ENCODE data around the gene COL8A1. TPM values are rescaled to one million over a fixed set of nuclear protein-coding genes. Genes with fewer than 3 reads are reported as not detected.
"Not testable (repeated sequence)": the region's sequence is repeated elsewhere in the genome, so short reads cannot be mapped to it uniquely, and the experiment has no call there.

COL8A1 gene
- total RNA-seq, 2 experiments from 2014 or later, result not detected

DNA sequence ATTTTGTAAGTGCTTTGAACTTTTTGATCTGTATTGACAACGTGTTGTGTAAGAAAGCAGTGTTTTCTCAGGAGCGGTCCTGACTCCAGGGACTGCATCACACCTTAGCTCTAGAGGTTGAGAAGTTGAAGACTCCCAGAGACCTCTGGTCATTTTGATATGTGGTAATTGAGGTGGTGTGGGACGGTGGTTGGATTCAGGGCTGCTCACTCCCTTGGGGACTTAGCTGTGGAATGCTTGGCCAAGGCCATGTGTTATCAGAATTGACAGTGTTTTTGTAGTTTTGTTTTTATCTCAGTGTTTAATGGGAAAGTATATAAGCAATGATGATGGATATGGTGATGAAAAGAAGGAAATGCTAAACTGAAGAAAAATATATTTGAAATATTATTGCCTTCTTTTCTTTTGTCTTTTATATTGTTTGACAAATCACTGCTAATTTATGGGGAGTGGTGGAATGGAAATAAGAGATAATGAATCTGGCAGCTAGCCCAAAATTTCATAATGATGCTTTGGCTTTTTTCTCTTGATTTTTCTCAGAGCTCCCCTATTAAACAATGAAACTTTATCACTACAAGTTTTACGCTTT, 195.3 kb downstream of the COL8A1 start:
- Mint-ChIP-seq H3K9me3 (no peaks in the 10 kb centered on the region), H3K36me3 (no peaks in the 10 kb centered on the region), H3K27ac (no peak overlapping the region), H3K4me3 (no peak overlapping the region), H3K4me1 (peaks cover 14% of the 10 kb centered on the region), H3K27me3 (no peaks in the 10 kb centered on the region)
- no peak for DNase-seq

DNA sequence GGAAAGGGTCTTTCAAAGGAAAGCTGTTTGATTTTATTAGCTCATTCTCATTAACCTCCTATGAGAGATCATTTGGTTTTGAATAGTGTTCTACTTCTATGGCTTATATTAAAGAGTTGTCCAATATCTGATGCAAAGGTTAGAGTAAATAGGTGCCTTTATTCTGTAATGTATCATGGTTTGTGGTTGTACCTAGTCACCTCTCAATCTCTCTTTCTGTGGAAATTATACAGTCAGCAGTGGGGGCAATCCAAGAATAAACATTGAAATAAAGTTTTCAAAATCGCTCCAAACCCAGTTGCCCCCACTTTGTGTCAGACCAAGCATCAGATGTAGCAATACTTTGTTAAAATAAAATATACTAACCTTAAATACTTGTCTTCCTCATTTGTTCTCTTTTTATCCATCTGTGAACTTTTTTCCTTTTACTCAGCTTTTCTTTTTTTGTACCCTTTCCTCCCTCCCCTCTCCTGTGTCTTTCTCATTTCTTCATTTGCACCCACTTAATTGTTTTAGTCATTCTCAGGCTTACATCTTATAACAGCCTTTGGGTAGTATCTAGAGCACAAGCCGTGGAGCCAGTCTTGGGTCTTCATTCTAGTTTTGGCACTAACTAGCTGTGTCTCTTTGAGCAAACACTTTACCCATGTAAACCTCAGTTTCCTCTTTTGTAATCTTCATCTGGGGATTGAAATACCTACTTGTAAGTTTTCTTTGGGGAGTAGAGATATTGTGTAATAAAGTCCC, 196.0 kb downstream of the COL8A1 start:
- H3K36me3 Mint-ChIP-seq, result no peaks in the 10 kb centered on the region
- no peaks in the 10 kb centered on the region for H3K9me3 Mint-ChIP-seq
- peaks cover 14% of the 10 kb centered on the region for H3K4me1 Mint-ChIP-seq
- H3K27me3 Mint-ChIP-seq, result no peaks in the 10 kb centered on the region
- no peak overlapping the region for H3K4me3 Mint-ChIP-seq
- no peak overlapping the region for H3K27ac Mint-ChIP-seq
- no peak for DNase-seq

DNA sequence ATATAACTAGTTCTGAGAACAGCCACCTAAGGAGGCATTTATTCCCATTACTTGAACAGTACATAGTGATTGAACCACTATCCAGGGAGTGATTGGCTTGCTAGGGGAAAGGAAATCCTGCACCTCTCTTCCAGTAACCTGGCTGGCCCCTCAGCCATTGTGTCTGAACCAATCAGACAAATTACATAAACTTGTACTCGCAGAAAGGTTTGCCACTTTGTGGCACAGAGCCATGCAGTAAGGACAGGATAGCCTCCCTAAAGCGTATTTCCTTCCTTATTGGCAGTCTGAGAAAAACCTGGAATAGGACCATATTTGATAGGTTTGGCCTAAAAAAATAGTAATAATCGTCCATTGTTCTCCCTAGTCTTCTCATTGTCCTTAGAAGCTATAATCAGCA, 198.3 kb downstream of the COL8A1 start:
- Mint-ChIP-seq H3K9me3 (no peaks in the 10 kb centered on the region), H3K36me3 (peaks cover 3% of the 10 kb centered on the region), H3K4me1 (peaks cover 11% of the 10 kb centered on the region), H3K27ac (no peak overlapping the region), H3K4me3 (no peak overlapping the region), H3K27me3 (no peaks in the 10 kb centered on the region)
- DNase-seq, result no peak

DNA sequence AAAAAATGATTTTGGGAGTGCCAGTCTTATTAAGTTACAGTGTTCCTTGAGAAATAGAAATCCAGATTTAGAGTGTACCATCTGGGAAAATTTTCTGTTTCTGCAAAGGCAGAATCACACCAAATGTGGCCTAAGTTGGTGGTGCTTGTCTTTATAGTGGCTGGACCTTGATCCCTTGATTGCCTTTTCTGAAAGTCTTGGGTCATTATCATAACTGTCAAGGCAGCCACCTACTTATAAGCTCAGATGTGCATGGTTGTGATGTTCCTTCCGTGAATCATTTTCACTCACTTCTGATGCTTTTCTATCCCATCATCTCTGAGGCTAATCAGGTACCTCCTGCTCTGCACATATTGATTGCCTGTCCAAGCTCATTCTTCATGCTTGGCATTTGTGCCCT, 199.3 kb downstream of the COL8A1 start:
- peaks cover 11% of the 10 kb centered on the region for H3K4me1 Mint-ChIP-seq
- peaks cover 3% of the 10 kb centered on the region for H3K36me3 Mint-ChIP-seq
- H3K27ac Mint-ChIP-seq, result no peak overlapping the region
- H3K9me3 Mint-ChIP-seq, result no peaks in the 10 kb centered on the region
- DNase-seq, result no peak
- no peak overlapping the region for H3K4me3 Mint-ChIP-seq
- no peaks in the 10 kb centered on the region for H3K27me3 Mint-ChIP-seq

DNA sequence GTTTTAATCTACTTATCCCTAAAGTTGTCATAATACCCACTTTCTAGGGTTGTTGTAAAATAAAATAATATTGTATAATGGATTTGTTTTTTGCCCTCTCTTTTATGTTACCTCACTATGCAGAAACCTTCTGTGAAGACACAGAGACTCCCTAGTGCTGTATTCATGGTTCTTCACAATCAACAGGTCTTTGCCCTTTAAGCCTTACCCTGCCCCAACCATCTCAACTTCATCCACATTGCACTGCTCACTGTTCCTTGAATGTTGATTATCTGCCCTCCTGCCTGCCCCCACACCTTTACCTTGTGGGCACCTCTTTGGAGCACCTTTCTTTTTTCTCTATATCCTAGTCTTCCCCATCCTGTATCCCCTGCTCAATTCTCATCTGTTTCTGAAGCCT, 200.4 kb downstream of the COL8A1 start:
- Mint-ChIP-seq H3K9me3 (no peaks in the 10 kb centered on the region), H3K27me3 (no peaks in the 10 kb centered on the region), H3K4me1 (peaks cover 6% of the 10 kb centered on the region), H3K36me3 (peaks cover 3% of the 10 kb centered on the region), H3K27ac (no peak overlapping the region), H3K4me3 (no peak overlapping the region)
- no peak for DNase-seq

DNA sequence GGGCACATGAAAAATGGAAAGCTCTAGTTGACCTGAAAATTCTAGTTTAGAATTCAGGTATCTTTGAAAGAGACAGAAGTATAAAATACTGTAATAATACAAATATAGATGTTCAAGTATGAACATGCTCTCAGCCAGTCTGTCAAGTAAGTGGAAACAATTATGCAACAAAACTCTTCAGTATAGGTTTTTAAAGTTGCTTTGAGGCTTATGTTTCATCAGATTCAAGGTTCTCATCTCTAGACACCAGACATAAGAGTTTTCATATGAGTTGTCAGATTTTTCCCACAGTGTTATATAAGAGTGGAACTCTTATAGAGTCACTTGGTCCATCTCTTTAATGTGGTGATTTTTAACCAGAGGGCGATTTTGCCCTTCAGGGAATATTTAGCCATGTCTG, 201.2 kb downstream of the COL8A1 start:
- no peak for DNase-seq
- H3K9me3 Mint-ChIP-seq, result no peaks in the 10 kb centered on the region
- H3K27me3 Mint-ChIP-seq, result no peaks in the 10 kb centered on the region
- no peak overlapping the region for H3K4me3 Mint-ChIP-seq
- H3K4me1 Mint-ChIP-seq, result peaks cover 8% of the 10 kb centered on the region
- H3K27ac Mint-ChIP-seq, result no peak overlapping the region
- H3K36me3 Mint-ChIP-seq, result peaks cover 3% of the 10 kb centered on the region

DNA sequence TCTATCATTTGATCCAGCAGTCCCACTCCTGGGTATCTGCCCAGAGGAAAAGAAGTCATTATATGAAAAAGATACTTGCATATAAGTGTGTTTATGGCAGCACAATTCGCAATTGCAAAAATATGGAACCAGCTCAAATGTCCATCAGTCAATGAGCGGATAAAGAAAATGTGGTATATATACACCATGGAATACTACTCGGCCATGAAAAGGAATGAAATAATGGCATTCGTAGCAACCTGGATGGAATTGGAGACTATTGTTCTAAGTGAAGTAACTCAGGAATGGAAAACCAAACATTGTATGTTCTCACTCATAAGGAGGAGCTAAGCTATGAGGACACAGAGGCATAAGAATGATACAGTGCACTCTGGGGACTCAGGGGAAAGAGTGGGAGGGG, 203.6 kb downstream of the COL8A1 start:
- peaks cover 21% of the 10 kb centered on the region for H3K4me1 Mint-ChIP-seq
- DNase-seq, H3K4me3 Mint-ChIP-seq, H3K9me3 Mint-ChIP-seq, H3K27ac Mint-ChIP-seq, H3K36me3 Mint-ChIP-seq, H3K27me3 Mint-ChIP-seq: not testable (repeated sequence)

DNA sequence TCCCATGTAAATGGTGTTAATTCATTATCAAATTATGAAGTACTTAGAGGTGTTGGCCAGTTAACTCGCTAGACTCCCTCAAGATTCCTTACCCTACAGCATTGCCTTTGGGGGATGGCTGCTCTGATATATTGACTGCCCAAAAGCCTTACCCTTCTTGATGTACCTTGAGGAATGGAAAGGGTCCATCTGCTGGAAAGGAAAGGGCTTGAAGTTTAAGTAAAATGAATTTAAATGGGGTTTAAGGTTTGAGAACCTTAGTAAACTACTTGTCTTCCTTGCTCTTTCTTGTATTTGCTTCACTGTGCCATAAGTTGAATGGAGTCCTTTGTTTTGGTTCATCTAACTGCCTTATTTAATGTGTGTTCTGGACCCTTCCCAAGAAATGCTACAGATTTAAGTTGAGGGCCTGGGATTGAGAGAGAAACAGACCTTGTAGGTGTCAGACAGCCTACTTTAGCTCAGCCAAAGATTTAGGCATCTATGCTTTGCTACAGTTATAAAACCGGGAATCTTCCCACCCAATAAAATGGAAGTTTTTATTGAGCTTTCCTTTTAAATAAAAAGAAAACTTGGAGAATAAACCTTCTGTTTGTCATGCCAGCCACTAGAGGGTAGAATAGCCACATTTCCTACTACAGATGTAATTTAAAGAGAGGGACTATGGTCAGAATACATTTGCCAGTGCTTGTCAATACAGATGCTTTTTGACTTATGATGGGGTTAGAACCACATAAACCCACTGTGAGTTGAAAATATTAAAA, 204.6 kb downstream of the COL8A1 start:
- peaks cover 22% of the 10 kb centered on the region for H3K4me1 Mint-ChIP-seq

DNA sequence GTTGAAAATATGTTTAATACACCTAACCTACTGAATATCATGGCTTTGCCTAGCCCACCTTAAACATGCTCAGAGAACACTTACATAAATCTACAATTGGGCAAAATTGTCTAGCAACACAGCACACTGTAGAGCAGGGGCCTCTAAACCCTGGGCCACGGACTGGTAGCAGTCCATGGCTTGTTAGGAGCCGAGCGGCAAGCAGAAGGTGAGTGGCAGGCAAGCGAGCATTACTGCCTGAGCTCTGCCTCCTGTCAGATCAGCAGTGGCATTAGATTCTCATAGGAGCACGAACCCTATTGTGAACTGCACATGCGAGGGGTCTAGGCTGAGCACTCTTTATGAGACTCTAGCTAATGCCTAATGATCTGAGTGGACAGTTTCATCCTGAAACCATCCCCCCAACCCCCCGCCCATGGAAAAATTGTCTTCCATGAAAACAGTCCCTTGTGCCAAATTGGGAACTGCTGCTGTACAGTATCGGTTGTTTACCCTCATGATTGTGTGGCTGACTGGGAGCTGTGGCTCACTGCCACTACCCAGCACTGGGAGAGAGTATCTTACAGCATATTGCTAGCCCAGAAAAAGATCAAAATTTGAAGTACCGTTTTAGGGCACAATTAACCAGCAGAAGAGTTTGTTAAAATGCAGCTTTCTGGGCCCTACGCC, 205.3 kb downstream of the COL8A1 start:
- Mint-ChIP-seq H3K36me3 (peaks cover 3% of the 10 kb centered on the region), H3K4me3 (no peak overlapping the region), H3K9me3 (no peaks in the 10 kb centered on the region), H3K4me1 (peaks cover 24% of the 10 kb centered on the region), H3K27ac (no peak overlapping the region), H3K27me3 (no peaks in the 10 kb centered on the region)
- no peak for DNase-seq

More for the DNA sequence above, 204.6 kb downstream of the COL8A1 start:
- Mint-ChIP-seq H3K36me3 (peaks cover 3% of the 10 kb centered on the region), H3K9me3 (no peaks in the 10 kb centered on the region), H3K27me3 (no peaks in the 10 kb centered on the region), H3K27ac (no peak overlapping the region), H3K4me3 (no peak overlapping the region)
- DNase-seq, result no peak

DNA sequence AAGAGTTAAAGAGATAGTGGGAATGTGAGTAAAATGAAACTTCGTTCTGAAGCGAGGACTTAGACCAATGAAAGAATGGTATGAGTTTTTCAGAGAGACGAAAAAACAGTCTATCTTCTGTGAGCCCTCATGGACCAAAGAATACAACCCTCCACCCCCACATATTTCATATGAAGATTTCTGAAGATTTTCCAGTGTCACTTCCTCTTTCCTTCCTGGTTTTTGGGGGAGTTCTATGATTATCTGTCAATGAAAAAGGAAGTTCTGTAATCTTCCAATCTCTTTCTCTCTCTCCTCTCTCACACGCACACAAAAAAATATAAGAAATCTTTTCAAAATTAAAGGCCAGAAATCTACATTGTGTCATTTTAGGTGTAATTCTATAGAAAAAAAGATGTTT, 206.9 kb downstream of the COL8A1 start:
- H3K27me3 Mint-ChIP-seq, result no peaks in the 10 kb centered on the region
- no peaks in the 10 kb centered on the region for H3K9me3 Mint-ChIP-seq
- no peak overlapping the region for H3K4me3 Mint-ChIP-seq
- peaks cover 24% of the 10 kb centered on the region for H3K4me1 Mint-ChIP-seq
- no peaks in the 10 kb centered on the region for H3K36me3 Mint-ChIP-seq
- no peak for DNase-seq
- no peak overlapping the region for H3K27ac Mint-ChIP-seq

DNA sequence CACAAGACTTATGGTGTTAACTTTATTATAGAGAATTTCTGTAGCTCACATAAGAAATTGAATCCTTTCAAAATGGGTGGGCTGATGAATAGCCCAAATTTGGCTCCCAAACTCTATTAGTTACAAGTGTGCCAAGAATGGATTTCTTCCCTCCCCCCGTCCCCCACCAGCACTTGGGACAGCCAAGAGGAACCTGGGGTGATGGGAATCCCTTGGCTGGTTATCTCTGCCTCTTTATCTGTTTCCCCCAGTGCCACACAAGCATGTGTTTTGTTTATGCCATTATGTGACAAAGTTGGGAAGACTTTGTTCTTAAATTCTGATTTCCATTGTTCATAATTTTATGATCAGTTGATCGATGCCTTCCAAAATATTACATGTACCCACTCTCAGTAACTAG, 207.6 kb downstream of the COL8A1 start:
- no peak overlapping the region for H3K4me3 Mint-ChIP-seq
- DNase-seq, result no peak
- H3K27ac Mint-ChIP-seq, result no peak overlapping the region
- peaks cover 23% of the 10 kb centered on the region for H3K4me1 Mint-ChIP-seq
- no peaks in the 10 kb centered on the region for H3K27me3 Mint-ChIP-seq
- no peaks in the 10 kb centered on the region for H3K36me3 Mint-ChIP-seq
- H3K9me3 Mint-ChIP-seq, result no peaks in the 10 kb centered on the region

DNA sequence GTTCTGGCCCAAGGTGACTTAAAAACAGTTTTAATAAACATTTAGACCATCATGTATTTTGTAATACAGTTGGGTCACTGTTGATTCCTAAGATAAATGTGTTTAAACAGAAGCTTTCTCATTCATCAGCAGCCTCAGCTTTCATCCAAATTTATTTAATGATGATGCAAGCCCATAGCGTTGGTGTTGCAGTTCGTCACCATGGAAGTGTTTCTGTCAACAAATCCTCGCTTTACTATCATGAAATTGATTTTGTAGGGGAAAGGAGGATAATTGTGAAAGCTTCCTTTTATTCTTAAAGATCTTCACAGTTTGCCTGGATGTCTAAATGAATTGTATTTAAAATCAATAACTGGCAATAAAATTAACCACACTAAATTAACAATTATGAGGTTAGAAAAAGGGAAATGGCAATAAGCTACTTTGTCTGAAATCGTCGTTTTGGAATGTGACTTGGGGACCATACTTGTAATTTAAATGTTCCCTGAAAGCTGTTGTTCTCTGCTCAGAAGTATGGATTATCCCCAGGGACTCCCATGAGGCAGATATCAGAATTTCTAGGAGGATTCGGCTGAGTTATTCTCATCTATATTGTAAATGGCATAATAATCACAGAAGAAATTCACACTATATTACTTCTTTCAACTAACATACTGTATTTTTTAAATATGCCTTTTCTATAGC, 208.2 kb downstream of the COL8A1 start:
- DNase-seq, result no peak
- no peaks in the 10 kb centered on the region for H3K9me3 Mint-ChIP-seq
- no peaks in the 10 kb centered on the region for H3K36me3 Mint-ChIP-seq
- no peak overlapping the region for H3K4me3 Mint-ChIP-seq
- no peak overlapping the region for H3K27ac Mint-ChIP-seq
- peaks cover 23% of the 10 kb centered on the region for H3K4me1 Mint-ChIP-seq
- H3K27me3 Mint-ChIP-seq, result no peaks in the 10 kb centered on the region

DNA sequence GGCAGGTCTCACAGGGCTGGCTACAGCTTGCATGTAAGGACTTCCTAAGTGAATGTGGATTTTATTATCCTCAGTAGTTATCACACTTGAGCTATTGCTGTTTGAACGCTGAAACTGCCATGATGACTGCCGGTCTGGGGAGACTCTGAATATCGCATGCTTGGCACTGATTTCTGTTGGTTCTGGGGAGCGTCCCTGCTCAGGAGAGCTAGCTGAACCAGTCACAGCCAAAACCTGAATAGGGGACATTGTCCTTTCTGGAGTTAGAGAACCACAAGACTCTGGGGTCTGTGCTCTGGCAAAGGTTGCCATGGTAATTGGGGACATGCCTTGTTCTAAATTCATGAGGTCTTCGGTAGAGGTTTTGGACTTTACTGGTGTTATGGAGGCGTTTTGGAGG, 210.0 kb downstream of the COL8A1 start:
- Mint-ChIP-seq H3K9me3 (no peaks in the 10 kb centered on the region), H3K4me1 (peaks cover 18% of the 10 kb centered on the region), H3K27ac (no peak overlapping the region), H3K36me3 (no peaks in the 10 kb centered on the region), H3K27me3 (no peaks in the 10 kb centered on the region), H3K4me3 (no peak overlapping the region)
- no peak for DNase-seq

All from activated naive CD8-positive, alpha-beta T cell treated with anti-CD3 and anti-CD28 coated beads for 36 hours (primary cell).